NCI-H1436 treated with DMSO at 0.1 percent for 48 hours (cell line): Measurements from ENCODE around the gene AIP.

Experiments
- DNase-seq: peaks from one replicate; lab custom pipeline; 2025; lab: John Stamatoyannopoulos, UW

The AIP gene

DNA sequence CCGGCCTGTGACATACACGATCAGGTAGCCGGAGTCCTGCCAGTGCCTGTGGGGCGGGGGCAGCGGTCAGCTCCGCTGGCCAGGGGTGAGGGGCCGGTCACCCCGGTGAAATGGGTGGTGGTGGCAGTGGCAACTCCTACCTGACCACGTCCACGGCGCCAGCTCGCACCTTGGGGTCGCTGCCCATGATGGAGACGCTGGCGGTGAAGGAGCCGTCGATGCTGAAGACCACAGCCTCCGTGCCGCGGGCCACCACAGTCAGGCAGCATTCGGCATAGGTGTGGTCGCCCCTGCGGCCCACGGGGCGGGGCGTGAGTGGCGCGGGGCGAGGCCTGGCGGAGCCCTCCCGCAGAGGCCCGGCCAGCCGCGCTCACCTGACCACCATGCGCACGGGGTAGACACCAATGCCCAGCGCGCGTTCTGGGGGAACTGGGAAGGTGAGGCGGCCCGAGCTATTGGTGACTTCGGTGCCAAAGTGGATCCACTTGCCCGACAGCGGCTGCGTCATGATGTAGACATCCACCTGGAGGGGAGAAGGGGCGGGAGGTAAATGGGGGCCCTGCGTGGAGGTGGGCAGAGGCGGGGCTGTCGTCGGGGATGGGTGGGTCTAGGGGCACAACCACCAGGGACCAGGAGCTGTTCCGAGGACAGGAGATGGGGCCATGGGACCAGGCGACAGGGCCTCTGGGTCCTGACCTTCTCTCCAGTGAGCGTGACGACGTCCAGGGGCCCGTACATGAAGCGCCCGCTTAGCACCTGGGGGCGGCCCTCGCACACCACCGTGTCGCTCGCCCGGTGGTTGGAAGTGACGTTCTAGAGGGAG lies 10.9 kb downstream of the AIP start:
- DNase-seq: no peak

DNA sequence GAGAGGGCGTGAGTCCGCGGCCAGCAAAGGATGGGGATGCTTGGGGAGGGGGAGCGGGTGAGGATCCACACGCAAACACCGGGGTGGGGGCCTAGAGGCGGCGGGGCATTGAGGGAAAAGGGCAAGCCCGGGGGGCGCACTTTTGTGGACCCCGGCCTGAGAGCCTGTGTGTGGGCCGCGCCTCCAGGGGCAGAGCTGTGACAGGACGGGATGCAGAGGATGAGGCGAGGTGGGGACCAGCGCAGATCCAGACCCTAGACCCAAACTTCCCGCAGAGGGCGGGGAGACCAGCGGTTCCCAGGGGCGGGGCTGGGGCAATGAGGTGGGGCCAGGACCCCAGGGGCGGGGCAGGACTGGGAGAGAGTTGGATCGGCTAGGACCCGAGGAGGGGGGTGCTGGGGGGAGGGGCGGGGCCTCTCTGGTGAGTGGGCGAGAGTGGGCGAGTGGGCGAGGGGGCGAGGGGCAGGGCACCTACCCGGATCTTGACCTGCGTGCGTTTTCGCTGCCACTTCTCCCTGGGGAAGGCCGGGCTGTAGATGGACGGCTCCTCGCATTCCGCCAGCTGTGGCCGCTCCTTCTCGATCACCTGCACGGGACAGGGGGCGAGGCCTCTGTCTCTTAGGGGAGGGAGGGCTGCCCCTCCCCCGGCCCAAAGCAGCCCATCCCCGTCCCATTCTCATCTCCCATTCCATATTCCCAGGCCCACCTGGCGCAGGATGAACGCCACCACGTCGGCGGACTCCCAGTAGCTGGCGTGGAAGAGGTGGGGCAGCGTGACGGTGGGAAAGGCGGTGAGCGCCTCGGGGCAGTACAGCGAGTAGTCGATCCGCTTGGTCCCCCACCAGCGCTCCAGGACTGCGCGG lies 11.8 kb downstream of the AIP start:
- DNase-seq: no peak

DNA sequence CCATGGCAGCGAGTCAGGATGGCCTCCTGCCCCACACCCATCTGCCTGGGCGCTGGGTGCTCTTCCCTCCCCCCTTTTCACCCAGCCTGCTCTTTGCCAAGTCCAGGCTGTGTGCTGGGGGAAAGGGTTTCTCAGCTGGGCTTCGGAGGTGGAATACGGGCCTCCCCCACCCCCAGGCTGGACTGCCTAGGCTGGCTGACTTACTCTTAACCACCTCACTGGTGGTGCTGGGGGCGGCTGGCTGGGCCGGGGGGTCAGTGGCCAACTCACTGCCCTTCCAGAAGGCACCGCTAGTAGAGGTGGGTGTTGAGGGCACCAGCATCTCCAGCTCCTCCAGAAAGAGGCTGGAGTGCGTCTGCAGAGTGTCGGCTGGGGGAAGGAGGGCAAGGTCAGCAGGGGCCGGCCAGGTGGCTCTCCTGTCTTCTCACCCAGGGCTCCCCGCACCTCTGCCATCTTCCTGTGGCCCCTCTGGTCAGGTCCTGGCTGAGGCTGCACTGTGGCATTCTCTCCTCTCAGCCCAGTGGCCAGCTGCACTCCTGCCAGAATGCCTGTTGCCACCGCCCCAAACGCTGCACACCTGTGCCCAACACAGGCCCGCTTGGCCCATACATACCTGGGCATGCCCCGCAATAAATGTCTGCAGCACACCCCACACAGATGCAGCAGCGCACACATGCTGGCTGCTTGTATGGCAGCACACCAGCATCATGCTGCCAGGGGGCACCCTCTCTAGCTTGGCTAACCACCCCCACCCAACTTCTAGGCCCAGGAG lies 12.6 kb downstream of the AIP start:
- no peak for DNase-seq

DNA sequence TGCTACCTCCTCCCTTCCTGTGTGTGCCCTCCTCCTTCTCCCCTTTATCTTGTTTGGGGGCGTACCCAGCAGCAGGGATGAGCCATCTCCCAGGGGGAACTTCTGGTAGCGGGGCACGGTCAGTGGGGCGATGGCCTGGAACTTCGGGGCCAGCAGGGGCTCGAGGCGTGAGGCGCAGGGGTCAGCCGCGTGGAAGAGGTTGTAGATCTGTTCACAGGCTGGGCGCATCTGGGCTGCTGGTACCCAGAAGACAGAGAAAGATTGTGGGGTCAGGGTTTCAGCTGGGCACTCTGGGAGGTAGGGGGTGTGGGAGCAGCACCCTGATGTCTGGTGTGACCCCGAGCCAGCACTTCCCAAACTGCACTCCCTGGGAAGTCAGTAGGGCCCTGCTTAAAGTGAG lies 13.3 kb downstream of the AIP start:
- DNase-seq: no peak

DNA sequence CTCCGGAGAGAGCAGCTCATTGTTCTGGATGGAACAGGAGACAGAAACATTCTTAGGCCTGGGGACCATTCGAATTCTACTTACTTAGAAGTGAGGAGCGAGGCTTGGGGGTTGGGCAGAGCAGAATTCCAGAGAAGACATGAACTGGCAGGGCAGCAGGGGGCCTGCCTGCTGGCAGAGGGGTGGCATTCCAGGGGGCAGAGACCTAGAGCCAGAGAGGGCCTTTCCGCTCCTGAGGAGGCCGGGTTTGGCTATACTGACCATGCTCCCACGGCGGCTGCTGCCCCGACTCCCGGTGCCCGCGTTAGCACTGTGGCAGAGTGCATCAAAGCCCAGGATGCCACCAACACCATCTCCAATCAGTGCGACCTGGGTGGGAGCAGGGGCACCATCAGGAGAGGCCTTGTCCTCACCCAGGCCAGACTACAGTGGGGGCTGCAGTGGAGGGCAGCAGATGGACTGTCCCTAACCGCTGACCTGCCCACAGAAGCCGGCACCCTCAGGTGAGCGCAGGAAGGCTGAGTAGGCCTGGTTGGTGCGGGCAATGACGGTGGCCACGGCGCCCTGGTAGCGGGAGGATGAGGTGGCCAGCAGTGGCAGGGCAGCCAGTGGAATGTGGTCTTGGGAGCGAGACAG lies 14.9 kb downstream of the AIP start:
- no peak for DNase-seq

DNA sequence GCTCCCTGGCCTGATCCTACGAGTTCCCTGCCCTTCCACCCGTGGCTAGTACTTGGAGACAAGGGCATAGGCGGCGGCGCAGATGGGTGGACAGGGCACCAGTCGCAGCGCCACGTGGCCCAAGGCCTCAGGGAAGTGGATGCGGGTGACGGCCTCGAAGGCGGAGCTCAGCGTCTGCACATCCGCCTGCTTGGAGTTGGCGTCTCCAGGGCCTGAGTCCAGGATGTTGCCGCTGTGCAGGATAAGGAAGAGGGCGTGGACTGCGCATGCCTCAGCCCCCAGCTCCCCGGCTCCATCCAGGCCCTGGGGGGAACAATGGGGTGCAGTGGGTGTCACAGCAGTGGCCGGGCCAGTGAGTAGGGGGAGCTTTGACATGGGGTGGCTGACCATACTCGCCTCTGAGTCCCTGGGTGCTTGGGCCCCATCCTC lies 15.7 kb downstream of the AIP start:
- DNase-seq: no peak

DNA sequence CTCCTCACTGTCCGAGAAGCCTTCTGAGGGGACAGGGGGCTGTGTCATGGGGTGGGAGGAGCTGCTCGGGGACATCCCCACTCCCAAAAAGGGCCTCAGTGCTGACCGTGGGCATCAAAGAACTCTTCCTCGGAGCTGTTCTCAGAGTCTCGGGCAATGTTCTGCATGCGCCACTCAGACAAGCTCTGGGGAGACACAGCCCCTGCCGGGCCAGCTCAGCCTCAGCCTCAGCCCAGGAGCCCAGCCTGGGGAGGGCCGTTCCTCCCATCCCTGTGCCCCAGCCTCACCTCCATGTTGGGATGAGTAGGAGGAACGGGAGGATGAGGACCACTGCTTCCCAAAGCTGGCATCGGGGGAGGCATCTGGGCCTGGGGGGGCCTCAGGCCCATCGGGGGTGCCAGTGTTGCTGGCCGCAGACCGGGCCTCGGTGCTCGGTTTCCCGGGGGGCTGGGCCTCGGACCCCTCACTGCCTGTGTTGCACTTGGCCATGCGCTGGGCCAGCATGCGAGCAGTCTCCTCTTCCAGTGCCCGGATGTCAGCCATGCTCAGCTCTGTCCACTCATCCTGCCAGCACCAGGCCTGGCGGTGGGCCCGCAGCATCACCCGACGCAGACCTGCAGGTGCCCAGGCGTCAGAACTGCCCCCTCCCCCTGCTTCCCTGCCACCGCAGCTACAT lies 17.1 kb downstream of the AIP start:
- no peak for DNase-seq

DNA sequence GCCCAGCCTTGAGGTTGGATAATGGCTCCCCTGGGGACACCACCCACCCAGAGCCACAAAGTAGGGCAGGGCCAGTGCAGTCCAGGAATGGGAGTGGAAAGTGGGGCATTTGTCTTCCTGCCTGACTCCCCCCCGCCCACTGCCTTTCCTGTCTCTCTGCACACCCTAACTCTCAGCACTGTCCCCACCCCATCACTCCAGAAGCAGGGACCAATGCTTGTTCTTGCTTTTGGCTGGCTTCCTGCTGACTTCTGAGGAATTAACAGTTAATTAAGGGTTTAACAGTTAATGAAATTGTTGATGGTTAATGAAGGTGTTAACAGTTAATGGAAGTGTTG lies 17.6 kb downstream of the AIP start:
- DNase-seq: no peak

DNA sequence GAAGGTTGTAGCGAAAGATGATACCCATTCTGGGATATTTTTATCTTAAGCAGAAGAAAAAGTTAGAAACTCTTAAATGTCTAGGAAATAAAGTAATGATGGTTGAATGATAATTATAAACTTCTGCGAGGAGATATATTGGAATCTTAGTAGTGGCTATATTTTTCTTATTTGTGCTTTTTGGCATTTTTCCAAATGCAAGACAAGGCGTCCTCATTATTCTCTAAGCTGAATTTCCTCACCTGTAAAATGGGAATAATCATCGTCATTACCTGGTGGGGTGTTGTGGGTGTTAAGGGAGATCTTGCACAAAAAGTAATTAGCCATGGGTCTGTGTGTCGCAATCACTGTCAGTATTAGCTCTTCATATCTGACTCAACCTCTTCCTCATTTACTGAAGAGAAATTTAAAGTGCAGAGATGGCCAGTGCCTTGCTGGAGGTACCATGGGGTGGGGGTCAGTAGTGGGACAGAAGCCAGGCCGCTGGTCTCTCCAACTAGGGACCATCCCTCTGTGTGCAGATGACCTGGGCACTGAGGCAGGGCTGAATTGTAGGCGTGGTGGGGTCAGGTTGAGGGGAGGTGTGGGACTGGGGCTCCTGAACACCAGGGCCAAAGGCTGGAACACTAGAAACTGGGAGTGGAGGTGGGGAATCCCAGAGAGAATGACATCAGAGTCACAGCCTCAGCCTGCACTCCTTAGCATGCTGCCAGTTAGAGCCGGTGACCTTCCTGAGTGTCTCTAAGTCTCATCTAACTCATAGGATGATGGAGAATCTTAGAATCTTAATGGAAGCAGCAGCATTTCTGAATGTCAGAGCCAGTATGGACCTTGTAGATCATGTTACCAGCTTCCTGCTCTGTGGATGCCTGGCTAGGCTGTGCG lies 18.2 kb downstream of the AIP start:
- DNase-seq: no peak

DNA sequence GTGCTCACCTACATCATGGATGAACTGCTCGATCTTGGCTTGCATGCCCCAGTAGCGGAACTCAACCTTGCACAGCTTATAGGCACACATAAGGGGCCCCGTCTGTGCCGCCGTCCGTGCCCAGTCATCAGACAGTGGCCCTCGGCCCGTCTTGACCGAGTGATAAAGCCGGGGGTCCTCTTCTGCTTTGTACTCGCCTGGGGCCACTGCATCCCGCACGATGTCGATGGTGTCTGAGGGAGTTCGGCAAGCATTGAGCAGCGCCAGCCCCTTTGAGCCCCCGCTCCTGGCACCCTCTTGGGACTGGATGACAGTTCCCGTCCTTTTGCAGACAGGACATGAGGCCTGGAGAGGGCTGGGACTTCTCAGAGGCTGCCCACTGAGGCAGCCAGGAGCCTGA lies 19.0 kb downstream of the AIP start:
- DNase-seq: no peak

DNA sequence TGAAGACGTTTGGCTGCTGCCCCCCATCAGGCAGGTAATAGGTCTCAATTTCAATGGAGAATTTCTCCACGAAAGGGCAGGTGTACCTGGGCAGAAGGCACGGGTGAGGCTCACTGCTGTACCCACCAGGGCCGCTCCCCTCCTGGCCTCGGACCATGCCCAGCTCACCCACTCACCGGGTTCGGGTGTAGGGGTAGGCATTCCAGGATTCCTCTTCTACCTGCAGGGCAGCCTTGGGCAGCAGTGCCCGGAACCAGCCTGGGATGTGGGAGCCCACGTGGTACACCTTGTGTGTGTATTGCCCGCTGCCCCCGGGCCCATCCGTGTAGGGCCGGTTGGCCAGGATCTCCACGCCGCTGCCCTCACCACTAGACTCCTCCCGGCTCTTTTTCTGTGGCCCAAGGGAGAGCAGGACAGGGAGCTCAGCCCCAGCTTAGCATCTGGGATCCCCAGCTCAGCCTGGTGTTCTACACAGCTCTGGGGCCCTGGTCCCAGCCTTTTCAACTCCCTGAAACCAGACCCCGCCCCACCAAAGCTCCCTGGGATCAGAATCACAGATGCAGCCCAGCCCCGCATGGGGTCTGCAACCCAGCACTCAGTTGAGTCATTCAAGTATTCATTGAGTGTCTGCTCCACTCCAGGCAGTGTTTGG lies 19.6 kb downstream of the AIP start:
- DNase-seq: no peak

DNA sequence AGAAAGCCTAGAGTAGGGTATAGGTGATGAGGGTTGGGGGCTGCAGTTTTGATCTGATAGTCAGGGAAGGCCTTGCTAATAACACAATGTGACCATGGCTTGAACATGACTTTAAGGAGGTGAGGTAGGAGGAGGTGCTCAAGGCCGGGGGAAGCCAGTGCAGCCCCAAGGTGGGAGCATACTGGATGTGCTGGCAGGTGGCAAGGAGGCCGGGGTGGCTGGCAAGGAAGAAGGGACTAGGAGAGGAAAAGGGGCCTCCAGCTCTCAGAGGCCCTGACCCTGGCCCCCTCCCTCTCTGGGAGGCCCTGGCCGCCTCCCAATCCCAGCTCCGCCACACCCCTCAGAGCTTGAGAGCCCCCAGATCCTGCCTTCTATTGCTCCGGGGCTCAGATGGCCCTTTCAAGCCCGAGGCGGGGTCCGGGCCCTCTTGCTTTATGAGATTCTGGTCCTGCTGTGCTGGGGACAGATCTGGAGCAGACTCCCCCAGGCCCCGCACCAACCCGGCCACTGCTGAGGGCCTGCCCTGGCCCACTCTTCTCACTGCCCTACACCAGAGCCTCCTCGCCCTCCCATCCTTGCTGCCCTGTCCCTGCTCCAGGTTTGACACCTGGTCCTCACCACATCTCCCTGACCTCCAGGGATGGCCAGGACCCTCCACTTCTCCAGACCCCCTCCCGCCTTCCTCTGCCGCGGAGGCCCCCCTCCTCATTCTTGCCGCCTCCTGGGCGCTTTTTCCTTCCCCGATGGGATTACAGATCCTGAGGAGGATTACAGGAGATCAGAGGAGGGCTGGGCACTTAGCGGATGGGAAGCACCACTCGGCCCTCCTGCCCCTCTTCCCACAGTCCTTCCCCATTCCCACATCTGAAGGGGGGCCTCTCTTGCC lies 20.5 kb downstream of the AIP start:
- no peak for DNase-seq

DNA sequence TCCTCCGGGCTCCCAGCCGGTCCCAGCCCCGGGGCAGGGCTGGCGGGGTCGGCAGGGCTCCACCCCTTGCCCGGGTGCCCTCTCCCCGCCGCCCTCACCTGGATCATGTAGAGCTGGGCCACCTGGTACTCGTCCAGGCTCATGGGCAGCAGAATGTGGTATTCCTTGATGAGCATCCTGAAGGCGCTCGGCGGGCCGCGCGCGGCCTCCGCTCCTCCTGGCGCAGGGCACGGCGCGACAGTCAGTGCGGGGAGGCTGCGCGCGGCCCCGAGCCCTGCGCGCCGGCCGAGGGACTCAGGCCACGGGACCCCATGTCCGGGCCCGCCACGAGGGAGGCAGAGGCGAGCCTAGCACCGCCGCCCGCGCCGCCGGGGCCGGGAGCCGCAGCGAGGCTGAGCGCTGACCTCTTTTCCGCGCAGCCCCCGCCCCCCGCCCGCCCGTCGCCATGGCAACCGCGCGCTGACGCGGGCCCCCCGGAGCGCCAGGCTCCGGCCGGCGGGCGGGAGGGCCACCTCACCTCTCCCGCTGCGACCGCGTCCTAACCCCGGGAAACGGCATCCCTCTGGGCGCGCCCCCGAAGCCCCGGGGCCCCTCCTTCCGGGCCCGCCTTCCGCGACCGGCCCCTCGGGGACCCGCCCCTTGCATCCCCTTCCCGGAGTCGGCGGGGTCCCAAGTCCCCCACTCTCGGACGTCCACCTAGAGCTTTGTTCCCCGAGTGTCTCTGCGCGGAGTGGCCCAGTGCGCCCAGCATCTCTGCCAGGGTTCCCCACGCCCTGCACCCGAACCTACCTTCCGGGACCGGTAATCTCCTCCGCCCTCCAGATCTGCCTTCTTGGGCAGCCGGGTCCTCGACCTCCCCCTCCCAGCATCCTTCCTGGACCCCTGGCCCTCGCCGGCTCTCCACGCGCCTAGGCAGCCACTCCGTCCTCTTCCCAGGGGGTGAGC lies 21.5 kb downstream of the AIP start:
- no peak for DNase-seq

DNA sequence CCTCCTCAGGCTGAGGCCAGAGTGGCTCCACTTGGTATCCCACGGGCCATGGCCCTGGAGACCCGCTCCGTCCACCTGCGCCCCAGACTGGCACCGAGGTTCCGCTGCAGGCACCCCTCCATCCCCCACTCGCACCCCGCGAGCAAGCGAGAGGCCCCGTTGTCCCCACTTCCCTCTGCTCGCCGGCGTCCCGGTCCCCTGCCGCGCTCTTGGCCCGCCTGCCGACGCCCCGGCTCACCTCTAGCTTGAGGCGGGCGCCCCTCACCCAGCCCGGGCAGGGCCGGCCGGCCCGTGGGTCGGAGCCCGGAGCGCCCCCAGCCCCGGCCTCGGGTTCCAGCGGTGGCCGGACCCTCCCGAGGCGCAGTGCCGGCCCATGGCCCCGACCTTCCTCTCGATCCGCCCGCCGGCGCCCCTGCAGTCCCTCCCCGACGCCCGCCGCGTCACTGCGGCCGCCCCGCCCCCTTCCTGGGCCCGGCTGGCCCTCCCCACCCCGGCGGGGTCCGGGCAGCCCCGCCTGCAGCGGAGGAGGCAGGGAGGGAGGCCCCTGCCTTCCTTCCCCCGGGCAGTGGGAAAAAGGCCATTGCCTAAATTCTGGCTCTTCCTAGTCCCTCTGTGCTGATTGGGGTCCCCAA lies 22.2 kb downstream of the AIP start, which contains the start of gene PITPNM1:
PITPNM1 (minus strand) TSS at position 414 of the 632 bp plus-strand sequence. CDS start 1,183 bp downstream, outside the sequence.
- no peak for DNase-seq

DNA sequence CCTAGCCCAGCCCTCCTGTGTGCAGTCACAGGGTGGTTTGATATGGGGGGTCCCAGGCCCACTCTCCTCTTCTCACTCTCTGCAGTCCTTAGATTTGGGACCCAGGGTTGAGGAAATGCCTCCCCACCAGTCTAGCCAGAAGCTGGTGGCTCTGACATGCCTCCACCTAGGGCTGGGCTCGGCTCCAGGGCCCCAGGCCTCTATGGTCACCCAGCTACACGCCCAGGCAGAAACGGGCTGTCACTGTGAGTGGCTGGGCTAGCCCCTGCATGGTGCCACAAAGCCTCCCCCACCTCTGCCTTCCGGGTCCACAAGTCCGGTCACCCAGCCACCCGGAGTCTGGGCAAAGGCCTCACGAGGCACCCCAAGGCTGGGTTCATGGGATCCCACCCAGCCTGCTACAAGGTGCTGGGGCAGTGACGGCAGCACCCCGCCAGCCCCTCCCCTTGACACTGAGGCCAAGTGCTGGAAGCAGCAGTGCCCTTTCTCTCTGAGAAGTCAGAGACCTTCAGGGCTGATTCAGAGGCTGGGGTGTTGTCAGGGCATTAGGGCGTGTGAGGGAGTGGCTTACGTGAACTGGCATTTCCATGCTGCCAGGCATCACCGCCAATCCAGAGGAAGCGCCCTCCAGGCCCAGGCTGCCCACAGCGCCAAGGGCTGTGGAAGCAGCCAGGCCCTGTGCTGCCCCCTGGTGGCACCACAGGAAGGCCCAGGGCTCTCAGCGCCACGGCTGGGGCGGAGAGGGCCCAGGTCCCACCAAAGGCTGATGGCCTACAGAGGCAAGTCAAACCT lies 23.0 kb downstream of the AIP start:
- peak; percentile 8 for DNase-seq

DNA sequence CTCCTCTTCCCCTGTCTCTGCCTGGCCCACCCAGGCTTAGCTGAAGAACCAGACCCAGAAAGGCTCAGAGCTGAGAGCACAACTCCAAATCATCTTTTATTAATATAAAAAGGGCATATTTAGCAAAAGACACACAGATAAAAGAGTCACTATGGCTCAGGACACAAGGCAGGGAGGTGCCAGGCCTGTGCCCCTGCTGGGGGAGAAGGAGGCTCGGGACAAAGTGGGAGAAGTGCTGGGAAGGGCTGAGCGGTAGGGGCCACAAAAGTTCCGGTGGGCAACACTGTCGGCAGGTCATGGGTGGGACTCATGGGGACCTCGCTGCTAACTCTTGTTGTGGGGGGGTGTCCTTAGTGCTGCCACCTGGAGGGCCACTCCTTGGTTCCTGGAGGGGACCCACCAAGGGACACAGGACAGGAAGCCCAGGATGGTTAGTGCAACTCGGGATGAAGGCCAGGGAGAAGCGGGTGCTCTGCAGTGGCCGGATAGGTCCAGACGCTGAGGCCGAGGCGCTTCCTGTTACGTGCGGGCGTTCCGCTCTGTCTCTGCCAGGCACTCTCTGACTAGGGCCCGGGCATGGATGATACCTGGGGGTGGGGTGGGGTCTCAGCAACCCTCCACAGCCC lies 23.7 kb downstream of the AIP start:
- no peak for DNase-seq
